Measurements from ENCODE around the gene OR13J1.

Gene OR13J1

GRCh38 chr9:35856206-35856605 lies 14.0 kb downstream of the OR13J1 start:
- Histone ChIP-seq H3K4me3 (ENCODE audit: low read depth, low read length) (no peak overlapping the region), H3K4me1 (ENCODE audit: control insufficient read depth, insufficient read depth, low read length) (no peaks in the 10 kb centered on the region), H3K9me3 (ENCODE audit: control insufficient read depth, insufficient read depth, low read depth, low read length) (no peaks in the 10 kb centered on the region), H3K27me3 (ENCODE audit: control insufficient read depth, insufficient read depth, low read length) (peaks cover 21% of the 10 kb centered on the region), H3K27ac (ENCODE audit: low read depth, low read length) (no peak overlapping the region), H3K9ac (ENCODE audit: low read length) (no peak overlapping the region), H3K36me3 (ENCODE audit: control insufficient read depth, insufficient read depth, low read length) (no peaks in the 10 kb centered on the region)

GRCh38 chr9:35854091-35854762 lies 16.0 kb downstream of the OR13J1 start:
- H3K27ac ChIP-seq (ENCODE audit: low read depth, low read length): no peak overlapping the region

GRCh38 chr9:35852876-35853865 lies 17.0 kb downstream of the OR13J1 start:
- no peak overlapping the region for H3K27ac ChIP-seq (ENCODE audit: low read depth, low read length)
- no peaks in the 10 kb centered on the region for H3K9me3 ChIP-seq (ENCODE audit: control insufficient read depth, insufficient read depth, low read depth, low read length)
- no peak overlapping the region for H3K9ac ChIP-seq (ENCODE audit: low read length)
- H3K27me3 ChIP-seq (ENCODE audit: control insufficient read depth, insufficient read depth, low read length): peaks cover 3% of the 10 kb centered on the region; the same call in 1 of the 2 replicates
- no peaks in the 10 kb centered on the region for H3K4me1 ChIP-seq (ENCODE audit: control insufficient read depth, insufficient read depth, low read length)
- no peak overlapping the region for H3K4me3 ChIP-seq (ENCODE audit: low read depth, low read length)
- H3K36me3 ChIP-seq (ENCODE audit: control insufficient read depth, insufficient read depth, low read length): no peaks in the 10 kb centered on the region

More at GRCh38 chr9:35854091-35854762, 16.0 kb downstream of the OR13J1 start:
- H3K36me3 ChIP-seq (ENCODE audit: control insufficient read depth, insufficient read depth, low read length): no peaks in the 10 kb centered on the region
- no peaks in the 10 kb centered on the region for H3K4me1 ChIP-seq (ENCODE audit: control insufficient read depth, insufficient read depth, low read length)
- no peaks in the 10 kb centered on the region for H3K9me3 ChIP-seq (ENCODE audit: control insufficient read depth, insufficient read depth, low read depth, low read length)
- H3K27me3 ChIP-seq (ENCODE audit: control insufficient read depth, insufficient read depth, low read length): peaks cover 3% of the 10 kb centered on the region; the same call in 1 of the 2 replicates
- no peak overlapping the region for H3K4me3 ChIP-seq (ENCODE audit: low read depth, low read length)
- H3K9ac ChIP-seq (ENCODE audit: low read length): no peak overlapping the region

GRCh38 chr9:35852267-35852815 lies 17.9 kb downstream of the OR13J1 start:
- Histone ChIP-seq H3K36me3 (ENCODE audit: control insufficient read depth, insufficient read depth, low read length) (no peaks in the 10 kb centered on the region), H3K9ac (ENCODE audit: low read length) (no peak overlapping the region), H3K4me1 (ENCODE audit: control insufficient read depth, insufficient read depth, low read length) (no peaks in the 10 kb centered on the region), H3K9me3 (ENCODE audit: control insufficient read depth, insufficient read depth, low read depth, low read length) (no peaks in the 10 kb centered on the region), H3K4me3 (ENCODE audit: low read depth, low read length) (no peak overlapping the region), H3K27ac (ENCODE audit: low read depth, low read length) (no peak overlapping the region), H3K27me3 (ENCODE audit: control insufficient read depth, insufficient read depth, low read length) (peaks cover 3% of the 10 kb centered on the region)

GRCh38 chr9:35847792-35848572 lies 22.2 kb downstream of the OR13J1 start:
- H3K27me3 ChIP-seq (ENCODE audit: control insufficient read depth, insufficient read depth, low read length): peaks cover 12% of the 10 kb centered on the region
- H3K36me3 ChIP-seq (ENCODE audit: control insufficient read depth, insufficient read depth, low read length): peaks cover 6% of the 10 kb centered on the region; the same call in 1 of the 2 replicates
- no peak overlapping the region for H3K9ac ChIP-seq (ENCODE audit: low read length)
- H3K9me3 ChIP-seq (ENCODE audit: control insufficient read depth, insufficient read depth, low read depth, low read length): no peaks in the 10 kb centered on the region
- peaks cover 32% of the 10 kb centered on the region for H3K4me1 ChIP-seq (ENCODE audit: control insufficient read depth, insufficient read depth, low read length)
- H3K4me3 ChIP-seq (ENCODE audit: low read depth, low read length): no peak overlapping the region
- no peak overlapping the region for H3K27ac ChIP-seq (ENCODE audit: low read depth, low read length)

GRCh38 chr9:35845824-35846771 lies 24.1 kb downstream of the OR13J1 start:
- peaks cover 37% of the 10 kb centered on the region for H3K4me1 ChIP-seq (ENCODE audit: control insufficient read depth, insufficient read depth, low read length)
- H3K9me3 ChIP-seq (ENCODE audit: control insufficient read depth, insufficient read depth, low read depth, low read length): no peaks in the 10 kb centered on the region
- peak overlapping the region; percentile 48 for H3K4me3 ChIP-seq (ENCODE audit: low read depth, low read length)
- H3K9ac ChIP-seq (ENCODE audit: low read length): no peak overlapping the region
- peaks cover 6% of the 10 kb centered on the region; the same call in 1 of the 2 replicates for H3K36me3 ChIP-seq (ENCODE audit: control insufficient read depth, insufficient read depth, low read length)
- peaks cover 9% of the 10 kb centered on the region for H3K27me3 ChIP-seq (ENCODE audit: control insufficient read depth, insufficient read depth, low read length)
- H3K27ac ChIP-seq (ENCODE audit: low read depth, low read length): no peak overlapping the region

- H3K4me1 ChIP-seq (ENCODE audit: control insufficient read depth, insufficient read depth, low read length): peaks cover 45% of the 10 kb centered on the region
- peaks cover 6% of the 10 kb centered on the region; the same call in 1 of the 2 replicates for H3K36me3 ChIP-seq (ENCODE audit: control insufficient read depth, insufficient read depth, low read length)
- no peaks in the 10 kb centered on the region for H3K9me3 ChIP-seq (ENCODE audit: control insufficient read depth, insufficient read depth, low read depth, low read length)
- peak overlapping the region; percentile 18; the same call in 1 of the 2 replicates for H3K4me3 ChIP-seq (ENCODE audit: low read depth, low read length)
- H3K27ac ChIP-seq (ENCODE audit: low read depth, low read length): no peak overlapping the region
- peaks cover 9% of the 10 kb centered on the region for H3K27me3 ChIP-seq (ENCODE audit: control insufficient read depth, insufficient read depth, low read length)
- no peak overlapping the region for H3K9ac ChIP-seq (ENCODE audit: low read length)
Observed at GRCh38 chr9:35844628-35845270, 25.5 kb downstream of the OR13J1 start.

- Histone ChIP-seq H3K4me3 (ENCODE audit: low read depth, low read length) (no peak overlapping the region), H3K36me3 (ENCODE audit: control insufficient read depth, insufficient read depth, low read length) (peaks cover 6% of the 10 kb centered on the region; the same call in 1 of the 2 replicates), H3K9ac (ENCODE audit: low read length) (no peak overlapping the region), H3K27me3 (ENCODE audit: control insufficient read depth, insufficient read depth, low read length) (peaks cover 9% of the 10 kb centered on the region), H3K27ac (ENCODE audit: low read depth, low read length) (no peak overlapping the region), H3K4me1 (ENCODE audit: control insufficient read depth, insufficient read depth, low read length) (peaks cover 45% of the 10 kb centered on the region), H3K9me3 (ENCODE audit: control insufficient read depth, insufficient read depth, low read depth, low read length) (no peaks in the 10 kb centered on the region)
Observed at GRCh38 chr9:35842795-35843194, 27.4 kb downstream of the OR13J1 start.

GRCh38 chr9:35842020-35842745 lies 28.0 kb downstream of the OR13J1 start:
- Histone ChIP-seq H3K27me3 (ENCODE audit: control insufficient read depth, insufficient read depth, low read length) (peaks cover 7% of the 10 kb centered on the region), H3K4me3 (ENCODE audit: low read depth, low read length) (no peak overlapping the region), H3K9me3 (ENCODE audit: control insufficient read depth, insufficient read depth, low read depth, low read length) (no peaks in the 10 kb centered on the region), H3K27ac (ENCODE audit: low read depth, low read length) (no peak overlapping the region), H3K4me1 (ENCODE audit: control insufficient read depth, insufficient read depth, low read length) (peaks cover 45% of the 10 kb centered on the region), H3K36me3 (ENCODE audit: control insufficient read depth, insufficient read depth, low read length) (peaks cover 5% of the 10 kb centered on the region; the same call in 1 of the 2 replicates), H3K9ac (ENCODE audit: low read length) (no peak overlapping the region)
